Lower leg skin (tissue), 3 donors: Measurements from ENCODE around the gene DHTKD1.

Experiments used
- CTCF ChIP-seq, 3 donors: fragments of 450-650 bp; IDR thresholded peaks; one replicate each; pipeline ENCODE4 v1.5.1; 2016; ENCODE audit warnings: antibody characterized with exemption in 3 of 3, mild to moderate bottlenecking in 3 of 3, moderate library complexity in 2 of 3
- POLR2A ChIP-seq, 2 donors: fragments of 450-650 bp; IDR thresholded peaks; one replicate each; pipeline ENCODE4 v1.6.1; 2016 to 2017; ENCODE audit warnings: antibody characterized with exemption in 2 of 2, mild to moderate bottlenecking in 1 of 2, moderate library complexity in 1 of 2

GRCh38 chr10:12081879-12082557, 13.3 kb downstream of the DHTKD1 start:
- no peak for TF ChIP-seq POLR2A (IDR thresholded peaks at IDR 0.05)
- no peak for TF ChIP-seq CTCF (IDR thresholded peaks at IDR 0.05)
